Adipocyte (in vitro differentiated cells): Measurements from ENCODE around the gene FAM193A.

ENCODE experiments used
- DNase-seq: peaks from one replicate; pipeline ENCODE4 v3.0.0-alpha.2; 2015; ENCODE audit warnings: low read depth
- H3K27me3 ChIP-seq: replicated peaks from 2 replicates; pipeline ENCODE4 v1.7.0; 2013; ENCODE audit warnings: mild to moderate bottlenecking, low read length, moderate library complexity; ENCODE audit not compliant: control insufficient read depth, insufficient read depth
- H3K36me3 ChIP-seq: 2 replicates; pipeline ENCODE4 v1.7.0; 2013; ENCODE audit warnings: low read length, mild to moderate bottlenecking, moderate library complexity; ENCODE audit not compliant: control insufficient read depth, insufficient read depth, severe bottlenecking
- H3K4me1 ChIP-seq: 2 replicates; pipeline ENCODE4 v1.7.0; 2013; ENCODE audit warnings: mild to moderate bottlenecking, low read length, moderate library complexity; ENCODE audit not compliant: control insufficient read depth, insufficient read depth
- H3K4me3 ChIP-seq: 2 replicates; pipeline ENCODE4 v1.7.0; 2013; ENCODE audit warnings: mild to moderate bottlenecking, low read length, moderate library complexity
- H3K9ac ChIP-seq: 2 replicates; pipeline ENCODE4 v1.7.0; 2013; ENCODE audit warnings: mild to moderate bottlenecking, low read length, moderate library complexity
- H3K9me3 ChIP-seq: 2 replicates; pipeline ENCODE4 v1.7.0; 2013; ENCODE audit warnings: mild to moderate bottlenecking, low read length, moderate library complexity; ENCODE audit not compliant: control insufficient read depth

Gene FAM193A, protein sequence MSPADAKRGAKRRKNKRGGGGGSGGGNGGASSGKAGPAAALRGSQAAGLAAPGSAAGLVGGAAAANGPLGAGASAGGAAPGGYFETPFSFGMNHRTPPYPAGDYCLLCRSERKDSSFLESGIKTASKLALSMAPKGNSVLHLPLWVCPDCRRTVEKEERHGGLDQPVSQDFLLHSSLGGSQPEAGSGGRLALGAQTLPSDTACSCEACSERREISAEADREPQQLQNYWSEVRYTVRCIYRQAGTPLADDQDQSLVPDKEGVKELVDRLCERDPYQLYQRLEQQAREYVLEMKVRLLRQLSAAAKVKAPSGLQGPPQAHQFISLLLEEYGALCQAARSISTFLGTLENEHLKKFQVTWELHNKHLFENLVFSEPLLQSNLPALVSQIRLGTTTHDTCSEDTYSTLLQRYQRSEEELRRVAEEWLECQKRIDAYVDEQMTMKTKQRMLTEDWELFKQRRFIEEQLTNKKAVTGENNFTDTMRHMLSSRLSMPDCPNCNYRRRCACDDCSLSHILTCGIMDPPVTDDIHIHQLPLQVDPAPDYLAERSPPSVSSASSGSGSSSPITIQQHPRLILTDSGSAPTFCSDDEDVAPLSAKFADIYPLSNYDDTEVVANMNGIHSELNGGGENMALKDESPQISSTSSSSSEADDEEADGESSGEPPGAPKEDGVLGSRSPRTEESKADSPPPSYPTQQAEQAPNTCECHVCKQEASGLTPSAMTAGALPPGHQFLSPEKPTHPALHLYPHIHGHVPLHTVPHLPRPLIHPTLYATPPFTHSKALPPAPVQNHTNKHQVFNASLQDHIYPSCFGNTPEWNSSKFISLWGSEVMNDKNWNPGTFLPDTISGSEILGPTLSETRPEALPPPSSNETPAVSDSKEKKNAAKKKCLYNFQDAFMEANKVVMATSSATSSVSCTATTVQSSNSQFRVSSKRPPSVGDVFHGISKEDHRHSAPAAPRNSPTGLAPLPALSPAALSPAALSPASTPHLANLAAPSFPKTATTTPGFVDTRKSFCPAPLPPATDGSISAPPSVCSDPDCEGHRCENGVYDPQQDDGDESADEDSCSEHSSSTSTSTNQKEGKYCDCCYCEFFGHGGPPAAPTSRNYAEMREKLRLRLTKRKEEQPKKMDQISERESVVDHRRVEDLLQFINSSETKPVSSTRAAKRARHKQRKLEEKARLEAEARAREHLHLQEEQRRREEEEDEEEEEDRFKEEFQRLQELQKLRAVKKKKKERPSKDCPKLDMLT (N-terminal part only)

DNA sequence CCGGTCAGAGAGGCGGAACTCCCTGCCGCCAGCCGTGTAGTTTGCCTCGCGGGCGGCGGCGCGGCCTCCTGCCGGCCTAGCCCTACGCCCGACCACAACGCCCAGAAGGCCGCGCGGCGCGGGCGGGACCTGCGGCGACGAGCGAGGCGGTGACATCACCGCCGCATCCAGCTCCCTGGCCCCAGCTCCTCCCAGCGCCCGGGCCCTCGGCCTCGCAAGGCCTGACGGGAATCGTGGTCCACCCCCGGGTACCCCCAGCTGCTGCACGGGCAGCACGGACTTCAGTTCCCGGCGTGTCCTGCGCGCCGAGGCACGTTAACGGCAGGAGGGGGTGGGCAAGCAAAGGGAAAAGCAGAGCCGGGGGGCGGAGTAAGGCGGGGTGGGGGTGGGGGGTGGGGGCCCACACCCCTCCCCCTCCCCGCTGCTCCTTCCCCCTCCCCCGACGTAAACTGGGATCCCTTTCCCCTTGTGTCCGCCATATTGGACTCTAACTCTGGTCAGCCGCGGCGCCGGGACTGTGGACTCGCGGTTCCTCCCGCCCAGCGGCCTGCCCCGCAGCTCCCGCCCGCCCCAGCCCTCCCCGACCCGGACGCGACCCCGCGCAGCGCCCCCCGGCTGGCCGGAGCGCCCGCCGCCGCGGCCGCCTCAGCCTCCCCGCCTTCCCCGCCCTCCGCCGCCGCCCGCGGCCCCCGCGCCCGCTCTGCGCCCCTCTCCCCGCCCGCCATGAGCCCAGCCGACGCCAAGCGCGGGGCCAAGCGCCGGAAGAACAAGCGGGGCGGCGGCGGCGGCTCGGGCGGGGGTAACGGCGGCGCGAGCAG lies at the start of gene FAM193A:
FAM193A (plus strand) TSS at position 455 of the 818 bp plus-strand sequence; CDS start at position 724, 269 bp downstream.
- Histone ChIP-seq H3K4me1 (peaks cover 19% of the 10 kb centered on the region), H3K27me3 (no peaks in the 10 kb centered on the region), H3K36me3 (no peaks in the 10 kb centered on the region), H3K9ac (peak within 1 kb of the TSS; percentile 93), H3K9me3 (no peaks in the 10 kb centered on the region), H3K4me3 (peak within 1 kb of the TSS; percentile 87)
- peak; percentile 100 for DNase-seq

DNA sequence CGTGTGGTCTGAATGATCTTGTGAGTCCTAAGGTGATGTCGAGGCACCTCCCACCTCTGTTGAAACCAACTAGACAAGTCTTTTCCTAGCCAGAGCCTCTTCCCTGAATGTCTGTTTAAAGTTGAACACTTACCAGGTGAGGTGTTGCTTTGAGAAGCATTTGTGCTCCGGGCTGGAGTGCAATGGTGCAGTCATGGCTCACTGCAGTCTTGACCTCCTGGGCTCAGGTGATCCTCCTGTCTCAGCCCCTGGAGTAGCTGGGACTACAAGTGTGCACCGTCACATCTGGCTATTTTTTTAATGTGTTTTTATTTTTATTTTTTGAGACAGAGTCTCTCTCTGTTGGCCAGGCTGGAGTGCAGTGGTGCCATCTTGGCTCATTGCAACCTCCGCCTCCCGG lies 49.5 kb upstream of the FAM193A start:
- Histone ChIP-seq H3K36me3 (peaks cover 14% of the 10 kb centered on the region), H3K9me3 (no peaks in the 10 kb centered on the region), H3K9ac (no peak overlapping the region), H3K4me3 (no peak overlapping the region), H3K27me3 (no peaks in the 10 kb centered on the region), H3K4me1 (peaks cover 43% of the 10 kb centered on the region)
- DNase-seq: no peak

DNA sequence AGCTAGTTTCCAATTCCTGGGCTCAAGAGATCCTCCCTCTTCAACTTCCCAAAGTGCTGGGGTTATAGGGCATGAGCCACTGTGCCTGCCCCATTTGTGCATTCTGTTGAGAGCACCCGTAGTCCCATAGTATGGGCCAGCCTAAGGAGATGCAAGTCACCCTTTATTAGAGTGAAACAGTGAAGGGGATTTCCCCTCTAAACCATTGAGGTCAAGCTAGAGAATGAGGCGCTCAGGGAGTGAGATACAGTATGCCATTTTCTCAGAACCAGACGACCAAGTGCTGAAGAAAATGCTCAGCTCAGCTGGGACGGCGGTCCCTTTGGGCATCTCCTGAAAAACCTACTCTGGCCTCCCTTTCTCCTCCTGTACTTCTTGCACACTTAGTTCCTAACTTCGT lies 48.8 kb upstream of the FAM193A start:
- Histone ChIP-seq H3K4me1 (peaks cover 37% of the 10 kb centered on the region), H3K9ac (no peak overlapping the region), H3K9me3 (no peaks in the 10 kb centered on the region), H3K27me3 (no peaks in the 10 kb centered on the region), H3K36me3 (peaks cover 20% of the 10 kb centered on the region), H3K4me3 (no peak overlapping the region)
- DNase-seq: no peak

DNA sequence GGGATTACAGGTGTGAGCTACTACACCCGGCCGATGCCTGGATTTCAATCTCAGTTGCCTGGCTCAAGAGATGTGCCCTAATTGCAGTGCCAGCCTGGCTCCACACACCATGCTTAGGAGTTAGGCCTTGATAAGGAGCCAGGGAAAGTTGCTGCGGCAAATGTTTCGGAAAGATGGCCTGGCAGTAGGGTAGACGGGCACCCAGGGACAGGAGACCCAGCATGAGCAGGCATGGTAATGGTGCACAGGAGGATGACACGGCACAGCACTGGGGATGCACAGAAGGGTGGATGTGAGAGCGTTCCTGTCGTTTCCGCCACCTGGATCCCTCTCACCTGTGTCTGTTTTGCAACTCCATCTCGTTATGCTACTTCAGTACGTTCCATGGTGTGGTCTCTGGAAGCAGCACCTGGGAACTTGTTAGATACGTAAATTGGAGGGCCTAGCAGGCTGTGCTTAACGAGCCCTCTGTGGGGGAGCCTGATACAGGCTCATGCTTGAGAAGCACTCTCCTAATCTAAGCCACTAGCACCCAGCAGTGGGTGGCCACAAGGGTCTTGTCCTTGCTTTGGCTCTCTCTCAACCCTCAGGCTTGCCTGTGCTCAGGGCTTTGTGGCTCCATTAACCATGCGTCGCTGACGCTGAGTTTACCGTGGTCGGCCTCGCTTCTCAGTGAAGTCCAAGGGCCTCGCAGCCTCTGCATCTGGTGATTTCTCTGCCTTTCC lies 47.2 kb upstream of the FAM193A start:
- DNase-seq: no peak
- no peaks in the 10 kb centered on the region for H3K9me3 ChIP-seq
- no peak overlapping the region for H3K4me3 ChIP-seq
- H3K36me3 ChIP-seq: peaks cover 27% of the 10 kb centered on the region
- no peak overlapping the region for H3K9ac ChIP-seq
- no peaks in the 10 kb centered on the region for H3K27me3 ChIP-seq
- H3K4me1 ChIP-seq: peaks cover 29% of the 10 kb centered on the region

DNA sequence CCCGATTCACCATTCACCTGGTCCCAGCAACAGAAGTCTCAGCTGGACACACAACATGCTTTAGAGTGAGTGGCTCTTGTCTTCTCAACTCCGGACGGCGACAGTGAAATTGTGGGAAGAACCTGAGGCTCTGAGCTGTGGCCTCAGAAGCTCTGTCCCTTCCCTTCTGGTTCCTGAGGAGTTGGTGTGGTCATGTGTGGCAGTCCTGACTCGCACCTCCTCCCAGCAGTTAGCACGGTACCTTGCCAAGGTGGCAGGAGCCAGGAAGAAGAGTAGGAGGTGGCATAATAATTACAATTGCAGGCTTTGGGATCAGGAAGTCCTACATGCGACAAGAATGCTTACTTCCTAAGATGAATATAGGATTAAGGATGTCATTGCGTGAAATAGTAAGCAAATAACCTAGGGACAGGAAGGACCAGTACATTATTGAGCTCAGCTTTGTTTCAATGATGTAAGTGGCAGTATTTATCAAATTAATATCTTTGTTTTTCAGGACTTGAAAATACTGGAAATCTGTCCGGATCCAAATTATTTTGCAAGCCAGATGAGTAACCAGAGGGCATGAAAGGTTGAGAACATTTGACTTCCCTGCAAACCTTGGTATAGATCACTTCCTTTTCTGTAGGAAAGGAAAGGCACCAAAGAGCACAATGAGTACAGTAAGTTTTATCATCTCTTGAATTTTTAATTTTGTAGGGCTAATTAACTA lies 46.5 kb upstream of the FAM193A start:
- H3K9ac ChIP-seq: no peak overlapping the region
- no peaks in the 10 kb centered on the region for H3K9me3 ChIP-seq
- H3K27me3 ChIP-seq: no peaks in the 10 kb centered on the region
- H3K4me1 ChIP-seq: peaks cover 24% of the 10 kb centered on the region
- peaks cover 28% of the 10 kb centered on the region for H3K36me3 ChIP-seq
- no peak overlapping the region for H3K4me3 ChIP-seq
- DNase-seq: no peak

DNA sequence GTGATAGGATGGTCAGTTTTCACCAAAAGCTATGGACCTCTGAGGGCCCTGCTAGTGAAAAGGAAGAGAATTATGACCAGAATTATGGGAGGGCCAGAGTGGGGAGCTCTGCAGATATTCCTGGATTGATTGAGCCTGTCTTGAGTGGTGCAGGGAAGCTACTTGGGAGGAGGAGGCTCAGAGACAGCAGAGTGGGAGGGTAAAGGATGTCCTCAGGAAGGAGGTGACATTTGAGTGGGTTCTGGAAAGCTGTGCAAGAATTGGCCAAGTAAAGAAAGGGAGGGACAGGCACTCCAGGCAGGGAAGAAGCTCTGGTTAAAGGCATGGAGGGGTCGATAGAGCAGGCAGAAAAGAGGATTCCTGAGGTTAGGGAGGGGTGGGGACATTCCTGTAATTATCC lies 43.5 kb upstream of the FAM193A start:
- Histone ChIP-seq H3K9me3 (no peaks in the 10 kb centered on the region), H3K4me3 (no peak overlapping the region), H3K9ac (no peak overlapping the region), H3K36me3 (peaks cover 50% of the 10 kb centered on the region), H3K4me1 (peaks cover 18% of the 10 kb centered on the region), H3K27me3 (no peaks in the 10 kb centered on the region)
- no peak for DNase-seq

DNA sequence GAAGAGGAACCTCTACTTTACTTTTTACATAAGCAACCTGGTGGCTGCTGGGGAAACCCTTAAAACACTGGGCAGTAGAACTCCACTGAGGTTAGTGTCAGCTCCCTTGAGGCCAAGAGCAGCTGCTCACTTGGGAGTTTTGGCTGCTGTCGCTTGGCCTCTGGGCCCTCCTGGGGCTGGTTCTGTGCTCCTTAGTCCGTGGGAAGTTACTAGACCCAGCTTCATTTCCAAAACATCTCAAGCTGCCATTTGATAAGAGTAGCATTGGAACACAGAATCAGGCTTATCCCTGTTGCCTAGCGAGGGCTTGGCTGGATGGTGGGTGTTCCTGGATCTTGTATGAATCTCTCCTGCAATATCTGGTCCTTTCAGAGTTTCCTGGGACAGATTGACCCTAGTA lies 41.5 kb upstream of the FAM193A start:
- no peak overlapping the region for H3K4me3 ChIP-seq
- DNase-seq: no peak
- no peaks in the 10 kb centered on the region for H3K27me3 ChIP-seq
- no peak overlapping the region for H3K9ac ChIP-seq
- H3K9me3 ChIP-seq: no peaks in the 10 kb centered on the region
- peaks cover 16% of the 10 kb centered on the region for H3K4me1 ChIP-seq
- peaks cover 63% of the 10 kb centered on the region for H3K36me3 ChIP-seq

DNA sequence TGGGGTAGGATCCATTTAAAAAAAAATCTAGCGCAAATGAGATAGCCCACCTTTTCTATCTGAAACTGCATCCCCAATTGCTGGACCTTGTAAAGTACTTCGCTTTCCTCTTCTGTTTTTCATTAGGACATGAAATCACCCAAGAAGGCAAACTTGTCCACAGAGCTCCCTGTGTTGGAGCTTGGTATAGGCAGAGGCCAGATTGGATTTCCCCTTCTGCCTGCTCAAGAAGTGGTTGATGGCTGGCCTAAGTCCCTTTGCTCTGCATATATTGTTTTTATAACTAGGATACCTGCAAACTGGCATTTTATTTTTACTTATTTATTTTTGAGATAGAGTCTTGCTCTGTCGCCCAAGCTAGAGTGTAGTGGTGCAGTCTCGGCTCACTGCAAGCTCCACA lies 39.1 kb upstream of the FAM193A start:
- peaks cover 69% of the 10 kb centered on the region for H3K36me3 ChIP-seq

DNA sequence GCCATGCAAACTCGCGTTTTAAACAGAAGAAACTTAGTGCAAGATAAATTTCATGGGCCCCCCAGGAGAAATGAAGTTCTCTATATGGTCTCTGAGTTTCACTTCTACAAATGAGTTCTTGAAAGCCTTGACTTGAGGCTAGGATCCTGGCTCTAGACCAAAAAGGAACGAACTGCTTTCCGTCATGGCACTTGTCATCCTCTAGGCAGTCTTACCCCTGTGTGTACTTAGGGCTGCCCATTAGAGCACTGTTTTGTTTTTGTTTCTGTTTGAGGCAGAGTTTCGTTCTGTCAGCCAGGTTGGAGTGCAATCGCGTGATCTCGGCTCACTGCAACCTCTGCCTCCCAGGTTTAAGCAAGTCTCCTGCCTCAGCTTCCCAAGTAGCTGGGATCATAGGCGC lies 38.5 kb upstream of the FAM193A start:
- no peak overlapping the region for H3K9ac ChIP-seq
- H3K4me1 ChIP-seq: peaks cover 8% of the 10 kb centered on the region
- no peaks in the 10 kb centered on the region for H3K27me3 ChIP-seq
- no peak overlapping the region for H3K4me3 ChIP-seq
- DNase-seq: no peak
- H3K9me3 ChIP-seq: no peaks in the 10 kb centered on the region
- H3K36me3 ChIP-seq: peaks cover 66% of the 10 kb centered on the region

More for the DNA sequence above, 39.1 kb upstream of the FAM193A start:
- DNase-seq: no peak
- H3K9me3 ChIP-seq: no peaks in the 10 kb centered on the region
- no peak overlapping the region for H3K4me3 ChIP-seq
- H3K9ac ChIP-seq: no peak overlapping the region
- H3K27me3 ChIP-seq: no peaks in the 10 kb centered on the region
- peaks cover 8% of the 10 kb centered on the region for H3K4me1 ChIP-seq
